A204.1 (cell line): ENCODE results near the gene MRPL36.
"Not testable (repeated sequence)": the region's sequence is repeated elsewhere in the genome, so short reads cannot be mapped to it uniquely, and the experiment has no call there.

ENCODE experiments used
- FAIRE-seq: peaks from 2 replicates; lab custom pipeline; 2012; peaks lifted over from hg19 to GRCh38; lab: Jason Lieb, UNC

Gene MRPL36

GRCh38 chr5:1815071-1815786, 15.6 kb upstream of the MRPL36 start:
- FAIRE-seq = no peak

DNA sequence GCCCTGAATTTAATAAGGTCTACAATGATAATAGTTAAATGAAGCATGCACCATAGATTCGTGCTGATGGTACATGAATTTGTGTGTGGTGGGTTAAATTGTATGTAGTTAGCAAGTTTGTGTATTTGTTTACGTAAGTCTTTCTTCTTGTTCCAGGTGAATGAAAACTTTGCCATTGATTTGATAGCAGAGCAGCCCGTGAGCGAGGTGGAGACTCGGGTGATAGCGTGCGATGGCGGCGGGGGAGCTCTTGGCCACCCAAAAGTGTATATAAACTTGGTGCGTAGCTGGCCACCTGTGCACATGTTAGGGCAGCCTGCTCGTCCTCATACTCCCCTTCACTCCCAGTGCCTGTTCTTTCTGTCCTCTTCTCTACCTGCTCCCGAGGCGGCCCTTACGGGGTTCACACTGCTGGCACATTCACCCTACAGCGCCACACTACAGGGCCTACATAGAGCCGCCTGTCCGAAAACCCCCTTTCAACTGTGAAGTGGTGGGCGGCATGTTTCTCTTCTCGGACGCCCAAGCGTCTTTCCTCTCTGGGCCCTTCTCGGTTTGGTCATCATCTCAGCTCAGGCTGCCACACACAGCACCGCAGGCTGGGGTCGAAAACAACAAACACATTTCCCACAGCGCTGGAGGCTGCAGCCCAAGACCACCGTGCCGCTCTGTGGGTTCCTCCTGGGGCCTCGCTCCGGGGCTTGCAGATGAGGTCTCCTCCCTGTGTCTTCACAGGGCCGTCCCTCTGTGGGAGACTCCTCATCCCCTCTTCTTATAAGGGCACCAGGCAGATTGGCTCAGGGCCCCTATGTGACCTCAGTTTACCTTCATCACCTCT, 14.8 kb upstream of the MRPL36 start:
- no peak for FAIRE-seq

DNA sequence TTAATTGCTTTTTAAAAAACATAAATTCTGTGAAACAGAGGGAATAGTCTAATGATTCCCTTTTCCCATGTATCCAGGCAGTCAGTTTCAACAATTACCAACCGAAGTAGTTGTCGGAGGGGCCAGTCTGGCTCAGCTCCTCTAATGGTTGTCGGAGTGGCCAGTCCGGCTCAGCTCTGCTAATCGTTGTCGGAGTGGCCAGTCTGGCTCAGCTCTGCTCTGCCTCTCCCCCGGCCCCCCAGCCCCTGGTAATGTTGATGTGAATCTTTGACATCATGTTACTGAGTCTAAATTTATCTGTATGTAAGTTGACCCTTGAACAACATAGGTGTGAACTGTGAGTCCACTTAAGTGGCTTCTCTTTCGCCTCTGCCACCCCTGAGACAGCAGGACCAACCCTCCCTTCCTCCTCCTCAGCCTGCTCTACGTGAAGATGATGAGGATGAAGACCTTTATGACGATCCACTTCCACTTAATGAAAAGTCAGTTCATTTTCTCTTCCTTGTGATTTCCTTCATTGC, 11.0 kb upstream of the MRPL36 start:
- no peak for FAIRE-seq

- no peak for FAIRE-seq
Observed at GRCh38 chr5:1809416-1810035, 9.9 kb upstream of the MRPL36 start.

GRCh38 chr5:1808439-1808838, 8.8 kb upstream of the MRPL36 start:
- FAIRE-seq = no peak

GRCh38 chr5:1807451-1808185, 8.0 kb upstream of the MRPL36 start:
- FAIRE-seq = no peak

DNA sequence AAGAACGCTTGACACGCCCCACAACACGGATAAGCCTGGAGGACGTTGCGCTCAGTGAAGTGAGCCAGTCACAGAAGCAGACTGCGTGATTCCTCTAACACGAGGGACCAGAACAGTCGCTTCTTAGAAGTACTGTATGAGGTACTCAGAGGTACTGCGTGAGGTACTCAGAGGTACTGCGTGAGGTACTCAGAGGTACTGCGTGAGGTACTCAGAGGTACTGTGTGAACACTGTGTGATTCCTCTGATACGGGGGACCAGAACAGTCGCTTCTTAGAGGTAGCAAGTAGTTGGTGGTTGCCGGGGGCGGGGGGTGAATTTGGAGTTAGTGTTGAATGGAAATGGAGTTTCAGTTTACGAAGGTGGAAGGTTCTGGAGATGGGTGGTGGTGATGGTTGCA, 7.3 kb upstream of the MRPL36 start:
- no peak for FAIRE-seq

GRCh38 chr5:1806199-1806598, 6.6 kb upstream of the MRPL36 start:
- FAIRE-seq = no peak

GRCh38 chr5:1805736-1806135, 6.1 kb upstream of the MRPL36 start:
- no peak for FAIRE-seq

- FAIRE-seq = no peak
Observed at GRCh38 chr5:1805326-1805725, 5.7 kb upstream of the MRPL36 start.

DNA sequence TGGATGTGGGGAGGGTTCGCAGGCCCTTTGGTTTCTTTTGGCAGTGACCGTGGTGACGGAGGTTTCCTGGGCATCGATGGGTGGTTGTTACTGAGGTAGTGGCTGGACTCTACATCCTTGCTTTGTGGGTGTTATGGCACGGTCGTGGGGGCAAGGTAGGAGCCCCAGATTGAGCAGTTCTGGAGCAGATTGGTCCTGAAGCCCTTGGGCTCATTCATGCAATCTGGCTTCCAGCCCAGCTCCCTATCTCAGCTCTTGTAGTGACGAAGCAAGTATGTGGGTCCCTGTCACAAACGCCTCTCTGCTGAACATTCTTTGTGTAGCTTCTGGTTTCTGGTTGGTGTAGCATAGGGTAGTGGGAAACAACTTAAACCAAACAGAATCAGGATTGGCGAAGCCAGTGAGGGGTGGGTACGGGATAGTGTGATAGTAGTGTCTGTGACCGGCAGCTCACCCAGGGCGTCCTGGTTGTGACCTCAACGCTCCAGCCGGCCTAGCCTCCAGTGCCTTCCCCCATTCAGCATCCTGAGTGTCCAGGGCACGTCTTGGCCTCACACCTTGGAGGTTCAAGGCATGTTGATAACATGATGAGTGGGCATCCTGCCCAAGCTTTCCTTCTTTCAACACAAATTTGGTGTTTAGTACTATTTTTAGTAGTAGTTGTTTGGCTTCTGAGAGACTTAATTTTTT, 4.5 kb upstream of the MRPL36 start:
- no peak for FAIRE-seq

- FAIRE-seq = no peak
Observed at GRCh38 chr5:1803192-1803591, 3.6 kb upstream of the MRPL36 start.

DNA sequence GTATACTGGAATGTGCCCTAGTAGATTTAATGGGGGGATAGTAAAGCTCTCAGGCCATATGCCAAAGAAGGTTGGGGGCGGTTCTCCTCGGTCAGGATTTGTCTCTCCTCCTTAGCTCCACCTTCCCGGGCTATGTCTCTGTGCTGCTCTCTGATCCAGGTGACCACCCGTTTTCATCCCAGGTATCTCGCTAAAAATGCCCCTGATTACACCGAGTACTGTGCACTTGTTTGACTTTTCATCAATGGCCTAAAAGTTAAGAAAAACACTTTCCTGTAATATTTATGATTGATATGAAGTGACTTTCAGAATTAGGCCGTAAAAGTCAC, 2.3 kb upstream of the MRPL36 start:
- FAIRE-seq = no peak

DNA sequence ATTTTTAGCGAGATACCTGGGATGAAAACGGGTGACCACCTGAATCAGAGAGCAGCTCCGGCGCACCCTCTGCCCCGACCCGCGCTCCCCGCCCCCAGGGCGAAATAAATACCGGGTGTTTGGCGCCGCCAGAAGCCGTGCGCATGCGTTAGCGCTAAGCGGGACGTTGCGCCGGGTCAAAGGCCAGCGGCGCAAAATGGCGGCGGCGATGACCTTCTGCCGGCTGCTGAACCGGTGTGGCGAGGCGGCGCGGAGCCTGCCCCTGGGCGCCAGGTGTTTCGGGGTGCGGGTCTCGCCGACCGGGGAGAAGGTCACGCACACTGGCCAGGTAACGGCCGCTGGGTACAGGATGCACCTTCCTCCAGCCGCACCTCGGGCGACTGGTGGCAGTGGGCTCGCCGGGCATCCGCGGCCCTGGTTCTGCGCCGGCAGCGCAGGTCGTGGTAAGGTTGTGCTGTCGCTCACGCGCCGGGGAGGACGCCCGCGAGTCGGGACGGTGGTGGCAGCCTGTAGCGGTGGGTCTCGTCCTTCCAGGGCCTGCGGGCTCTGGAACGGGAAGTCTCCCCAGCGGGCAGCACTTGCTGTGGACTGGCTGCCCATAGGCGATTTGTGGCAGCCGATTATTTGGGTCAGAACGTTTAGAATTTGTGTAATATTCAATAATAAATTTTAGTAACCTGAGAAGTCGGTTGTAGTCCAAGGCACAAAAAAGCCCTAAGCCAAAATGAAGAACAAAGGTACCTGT, 1.8 kb upstream of the MRPL36 start, which contains the start of gene NDUFS6:
Gene NDUFS6 (plus strand): TSS at position 186 of the 745 bp plus-strand sequence. CDS start 11 bp downstream, at position 197.
- no peak for FAIRE-seq

GRCh38 chr5:1800472-1801221, 1.0 kb upstream of the MRPL36 start:
- no peak for FAIRE-seq

- no peak for FAIRE-seq
Observed at GRCh38 chr5:1799110-1799601, 481 bp downstream of the MRPL36 start.

GRCh38 chr5:1798589-1798988, 1.0 kb downstream of the MRPL36 start:
- FAIRE-seq = not testable (repeated sequence)

- no peak for FAIRE-seq
Observed at GRCh38 chr5:1797855-1798254, 1.8 kb downstream of the MRPL36 start.

- FAIRE-seq = no peak
Observed at GRCh38 chr5:1797103-1797800, 2.4 kb downstream of the MRPL36 start.
